H1 (cell line): ENCODE measurements around the gene HENMT1. TPM values are rescaled to one million over a fixed set of nuclear protein-coding genes. Genes with fewer than 3 reads are reported as not detected.

Source experiments
- ATF2 ChIP-seq: IDR thresholded peaks from 2 replicates; pipeline ENCODE4 v1.6.1; 2012; ENCODE audit warnings: low read length, inconsistent platforms
- CHD7 ChIP-seq: fragments of 300-600 bp; sonication (generic); IDR thresholded peaks from 2 replicates; pipeline ENCODE4 v1.7.1; 2012; ENCODE audit warnings: low read length, moderate library complexity, mild to moderate bottlenecking, inconsistent platforms; ENCODE audit not compliant: insufficient replicate concordance
- CTBP2 ChIP-seq: IDR thresholded peaks from 2 replicates; pipeline ENCODE4 v1.7.0; 2011; ENCODE audit warnings: borderline replicate concordance, mild to moderate bottlenecking, moderate library complexity, mixed read lengths, low read length; ENCODE audit not compliant: insufficient read depth, insufficient read length
- EGR1 ChIP-seq: IDR thresholded peaks from 2 replicates; pipeline ENCODE4 v1.6.1; 2011; ENCODE audit warnings: low read depth, low read length, borderline replicate concordance
- POLR2A ChIP-seq, 2 experiments: IDR thresholded peaks; 1 replicate in 1 of 2; 2 replicates in 1 of 2; pipeline ENCODE4 v1.6.1; 2011; ENCODE audit warnings: low read depth in 2 of 2, low read length in 2 of 2, mild to moderate bottlenecking in 2 of 2; ENCODE audit errors: control extremely low read depth in 1 of 2
- SIX5 ChIP-seq: IDR thresholded peaks from 2 replicates; pipeline ENCODE4 v1.6.1; 2011; ENCODE audit warnings: mild to moderate bottlenecking, low read depth, low read length
- polyA plus RNA-seq, 7 experiments: library from polyadenylated mRNA; depleted of rRNA in 3 of 7; stranded (reverse) in 5 of 7; unstranded in 2 of 7; fragments of >200 nt in 5 of 7; fragments of 200-250 nt in 2 of 7; gene quantifications; 1 replicate in 5 of 7; 2 replicates in 1 of 7; 4 replicates in 1 of 7; pipeline versions ENCODE4 v1.2.1 to v1.2.3, GENCODE V29; 2011 to 2013; ENCODE audit warnings: missing spikeins in 2 of 7, mixed read lengths in 2 of 7
- total RNA-seq: library from RNA; stranded (reverse); fragmentation: NEBNext Ultra II Directional; extraction: Animal tissue kit (Norgen Biotek cat#: 25700); gene quantifications from 2 replicates; pipeline ENCODE4 v1.2.1, GENCODE V29; 2021
- TF ChIP-seq, protein P1 (sequence below): IDR thresholded peaks from 2 replicates; pipeline ENCODE4 v1.6.1; 2011; ENCODE audit warnings: low read length, improper control_type of control experiment

The HENMT1 gene
- total and polyA plus RNA-seq, 2 of the 8 experiments (the other 6 are each of a cell fraction or from before 2014, with no cell fraction given), result 2.9 to 5.6 TPM

DNA sequence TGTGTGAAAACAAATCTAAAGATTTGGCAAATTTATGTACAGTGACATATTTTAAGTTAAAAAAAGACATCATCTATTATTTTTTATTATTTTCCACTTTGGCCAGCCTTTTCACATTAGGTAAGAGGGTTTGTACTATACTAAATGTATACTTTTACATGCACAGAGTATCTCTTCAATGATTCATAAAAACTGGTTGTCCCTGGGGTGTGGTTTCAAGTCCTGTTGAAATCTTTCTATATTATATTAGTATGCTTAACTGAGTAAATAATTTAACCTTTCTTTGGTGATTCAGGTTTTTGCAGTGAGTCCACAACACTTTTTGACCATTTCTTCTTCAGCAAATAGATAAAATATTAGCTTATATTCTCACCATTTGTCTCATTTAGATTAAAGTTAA, 55.3 kb downstream of the HENMT1 start (continued):
- TF ChIP-seq CHD7 (no peak), EGR1 (no peak), CTBP2 (no peak), SIX5 (no peak), ATF2 (no peak), POLR2A (IDR thresholded peaks at IDR 0.05; ENCODE audit: control extremely low read depth in 1 of 2, low read depth in 2 of 2, low read length in 2 of 2) (no peak)
- TF ChIP-seq, protein P1, sequence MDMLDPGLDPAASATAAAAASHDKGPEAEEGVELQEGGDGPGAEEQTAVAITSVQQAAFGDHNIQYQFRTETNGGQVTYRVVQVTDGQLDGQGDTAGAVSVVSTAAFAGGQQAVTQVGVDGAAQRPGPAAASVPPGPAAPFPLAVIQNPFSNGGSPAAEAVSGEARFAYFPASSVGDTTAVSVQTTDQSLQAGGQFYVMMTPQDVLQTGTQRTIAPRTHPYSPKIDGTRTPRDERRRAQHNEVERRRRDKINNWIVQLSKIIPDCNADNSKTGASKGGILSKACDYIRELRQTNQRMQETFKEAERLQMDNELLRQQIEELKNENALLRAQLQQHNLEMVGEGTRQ, result no peak
